Small intestine (tissue), 7 donors: ENCODE measurements around the gene TMC5. TPM values are rescaled to one million over a fixed set of nuclear protein-coding genes. Genes with fewer than 3 reads are reported as not detected.

Experiments
- DNase-seq, 2 donors: peaks; one replicate each; pipeline versions ENCODE4 v3.0.0 to v3.0.0-alpha.2; 2013
- FAIRE-seq: peaks from 2 replicates; lab custom pipeline; 2012; peaks lifted over from hg19 to GRCh38; lab: Jason Lieb, UNC
- H3K27ac ChIP-seq, 3 donors: one replicate each; pipeline ENCODE4 v1.5.1; 2013; ENCODE audit warnings: low read length in 2 of 3, mild to moderate bottlenecking in 2 of 3, control low read depth in 1 of 3, inconsistent platforms in 1 of 3, low read depth in 1 of 3, moderate library complexity in 1 of 3
- H3K27me3 ChIP-seq, 3 donors: one replicate each; pipeline ENCODE4 v1.6.1; 2013; ENCODE audit warnings: low read length in 3 of 3, inconsistent platforms in 1 of 3; ENCODE audit not compliant: control insufficient read depth in 3 of 3, insufficient read depth in 3 of 3
- H3K36me3 ChIP-seq, 3 donors: one replicate each; pipeline ENCODE4 v1.6.1; 2013; ENCODE audit warnings: low read length in 3 of 3, inconsistent platforms in 1 of 3, low read depth in 1 of 3, mild to moderate bottlenecking in 1 of 3, moderate library complexity in 1 of 3; ENCODE audit not compliant: control insufficient read depth in 3 of 3, insufficient read depth in 2 of 3
- H3K4me1 ChIP-seq, 3 donors: one replicate each; pipeline ENCODE4 v1.6.1; 2013; ENCODE audit warnings: low read length in 2 of 3, inconsistent platforms in 1 of 3, low read depth in 1 of 3, mild to moderate bottlenecking in 1 of 3, moderate library complexity in 1 of 3; ENCODE audit not compliant: control insufficient read depth in 3 of 3, insufficient read depth in 2 of 3
- H3K4me3 ChIP-seq, 3 donors: one replicate each; pipeline ENCODE4 v1.5.1; 2013; ENCODE audit warnings: low read length in 3 of 3, control low read depth in 1 of 3, inconsistent platforms in 1 of 3, low read depth in 1 of 3, mild to moderate bottlenecking in 1 of 3, moderate library complexity in 1 of 3
- H3K9me3 ChIP-seq, 2 donors: one replicate each; pipeline ENCODE4 v1.6.1; 2013; ENCODE audit warnings: low read depth in 1 of 2, low read length in 1 of 2; ENCODE audit not compliant: control insufficient read depth in 2 of 2, insufficient read depth in 1 of 2
- WGBS, 3 donors: extraction: QIAGEN DNeasy Blood & Tissue Kit; methylation state at CpG; one replicate each; pipeline ENCODE4 v1.1.7; 2013; 5-methylcytosine and 5-hydroxymethylcytosine counted together
- polyA plus RNA-seq, 4 donors: library from polyadenylated mRNA; stranded (reverse) in 3 of 4; unstranded in 1 of 4; fragments of 200-250 nt in 3 of 4; fragments of 120-200 nt in 1 of 4; gene quantifications; one replicate each; pipeline versions ENCODE4 v1.2.1 to v1.2.3, GENCODE V29; 2013
- donor health status: healthy with polysubstance abuse.
- donor health status: control.
- donor health status: control.
- donor health status: Bipolar disorder and iron deficiency.
- donor health status: healthy.

TMC5 gene
- polyA plus RNA-seq, 4 donors, result 35.2 to 91.6 (median 72.2) TPM

DNA sequence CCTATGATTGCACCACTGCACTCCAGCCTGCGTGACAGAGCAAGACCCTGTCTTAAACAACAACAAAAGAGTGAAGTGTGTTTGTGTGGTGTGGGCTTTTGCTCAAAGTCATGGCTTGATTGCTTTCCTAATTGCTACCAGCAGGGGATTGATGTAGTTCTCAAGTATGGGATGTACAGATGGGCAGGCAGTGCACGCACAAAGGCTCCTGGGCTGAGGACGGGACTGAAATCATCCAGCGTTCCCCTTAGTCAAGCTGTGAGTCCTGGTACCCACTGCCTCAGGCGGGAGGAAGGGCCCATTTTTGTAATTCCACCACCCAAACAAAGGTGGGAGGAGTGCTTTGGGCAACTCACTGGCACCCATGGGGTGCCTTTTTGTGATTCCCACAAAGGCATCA is 56.9 kb downstream of the TMC5 start:
- H3K4me1 ChIP-seq, result no peaks in the 10 kb centered on the region
- FAIRE-seq (no peak), DNase-seq (no peak)
- WGBS, 3 donors, result 80 to 89% (median 84%) methylated on average over 5 of the region's 5 CpGs
- H3K9me3 ChIP-seq, result no peaks in the 10 kb centered on the region
- H3K27ac ChIP-seq, result no peak overlapping the region
- no peaks in the 10 kb centered on the region for H3K27me3 ChIP-seq
- no peak overlapping the region for H3K4me3 ChIP-seq
- peaks cover 9 to 61% (median 15%) of the 10 kb centered on the region in 3 donors for H3K36me3 ChIP-seq

DNA sequence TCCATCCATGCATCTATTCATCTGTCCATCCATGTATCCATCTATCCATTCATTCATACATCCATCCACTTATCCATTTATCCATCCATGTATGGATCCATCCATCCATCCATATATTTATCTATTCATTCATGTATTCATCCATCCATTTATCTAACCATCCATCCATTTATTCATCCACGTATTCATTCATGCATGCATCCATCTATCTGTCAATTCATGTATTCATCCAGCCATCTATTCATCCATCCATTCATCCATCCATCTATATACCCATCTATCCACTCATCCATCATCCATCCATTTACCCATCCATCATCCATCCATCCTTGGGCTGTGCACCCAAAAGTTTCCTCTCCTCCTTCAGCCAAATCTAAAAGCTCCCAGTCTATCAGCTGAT is 60.8 kb downstream of the TMC5 start:
- Histone ChIP-seq H3K4me1 (no peaks in the 10 kb centered on the region), H3K9me3 (no peaks in the 10 kb centered on the region), H3K36me3 (peaks cover 5 to 47% (median 12%) of the 10 kb centered on the region in 3 donors), H3K27me3 (no peaks in the 10 kb centered on the region), H3K27ac (no peak overlapping the region), H3K4me3 (no peak overlapping the region)
- no peak for DNase-seq
- 39 to 91% (median 90%) methylated on average over 1 of the region's 1 CpG for WGBS, 3 donors
- FAIRE-seq, result no peak

DNA sequence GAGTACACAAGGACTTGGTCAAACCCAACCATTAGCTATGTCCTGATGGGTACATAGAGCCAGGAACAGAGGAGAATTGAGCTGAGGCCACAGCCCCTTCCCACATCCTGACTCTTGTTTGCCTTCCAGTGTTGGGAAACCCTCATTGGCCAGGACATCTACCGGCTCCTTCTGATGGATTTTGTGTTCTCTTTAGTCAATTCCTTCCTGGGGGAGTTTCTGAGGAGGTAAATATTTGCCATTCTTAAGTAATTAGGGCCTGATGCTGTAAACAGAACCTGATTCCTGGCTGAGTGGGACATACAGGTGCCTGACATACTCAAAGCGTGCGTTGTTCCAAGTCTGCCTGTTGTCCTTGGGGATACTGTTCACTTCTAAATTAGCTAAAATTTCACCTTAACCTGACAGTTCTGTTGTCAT is 61.6 kb downstream of the TMC5 start:
- H3K4me3 ChIP-seq, result no peak overlapping the region
- DNase-seq (no peak), FAIRE-seq (no peak)
- H3K27ac ChIP-seq, result no peak overlapping the region
- H3K36me3 ChIP-seq, result peaks cover 5 to 42% (median 14%) of the 10 kb centered on the region in 3 donors
- H3K27me3 ChIP-seq, result no peaks in the 10 kb centered on the region
- H3K9me3 ChIP-seq, result no peaks in the 10 kb centered on the region
- no peaks in the 10 kb centered on the region for H3K4me1 ChIP-seq
- 74 to 89% (median 79%) methylated on average over 3 of the region's 3 CpGs for WGBS, 3 donors

DNA sequence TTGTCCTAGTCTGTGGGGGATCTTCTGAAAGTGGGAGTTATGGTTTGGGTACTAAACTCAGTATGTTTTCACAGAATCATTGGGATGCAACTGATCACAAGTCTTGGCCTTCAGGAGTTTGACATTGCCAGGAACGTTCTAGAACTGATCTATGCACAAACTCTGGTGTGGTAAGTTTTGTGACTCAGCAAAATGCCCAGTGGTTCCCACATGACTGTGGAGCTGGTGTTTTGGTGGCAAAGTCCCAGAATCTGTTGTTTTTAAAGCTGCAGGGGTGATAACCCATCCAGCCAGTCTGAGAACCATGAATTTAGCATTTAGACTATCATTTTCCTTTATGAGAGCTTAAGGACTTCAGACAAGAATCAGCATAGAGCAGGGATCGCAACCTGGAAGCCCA is 63.6 kb downstream of the TMC5 start:
- WGBS, 3 donors, result 86 to 91% (median 86%) methylated on average over 2 of the region's 2 CpGs
- Histone ChIP-seq H3K27ac (no peak overlapping the region), H3K27me3 (no peaks in the 10 kb centered on the region), H3K4me1 (no peaks in the 10 kb centered on the region), H3K36me3 (peaks cover 5 to 39% (median 20%) of the 10 kb centered on the region in 3 donors), H3K9me3 (no peaks in the 10 kb centered on the region), H3K4me3 (no peak overlapping the region)
- DNase-seq, result no peak
- FAIRE-seq, result no peak

- FAIRE-seq, result no peak
- H3K4me1 ChIP-seq, result no peaks in the 10 kb centered on the region
- peaks cover 5 to 44% (median 20%) of the 10 kb centered on the region in 3 donors for H3K36me3 ChIP-seq
- H3K9me3 ChIP-seq, result no peaks in the 10 kb centered on the region
- H3K4me3 ChIP-seq, result no peak overlapping the region
- H3K27ac ChIP-seq, result no peak overlapping the region
- no peak for DNase-seq
- WGBS, 3 donors, result 87 to 93% (median 88%) methylated on average over 5 of the region's 5 CpGs
- H3K27me3 ChIP-seq, result no peaks in the 10 kb centered on the region
Measured at GRCh38 chr16:19481769-19482168, 64.1 kb downstream of the TMC5 start.

DNA sequence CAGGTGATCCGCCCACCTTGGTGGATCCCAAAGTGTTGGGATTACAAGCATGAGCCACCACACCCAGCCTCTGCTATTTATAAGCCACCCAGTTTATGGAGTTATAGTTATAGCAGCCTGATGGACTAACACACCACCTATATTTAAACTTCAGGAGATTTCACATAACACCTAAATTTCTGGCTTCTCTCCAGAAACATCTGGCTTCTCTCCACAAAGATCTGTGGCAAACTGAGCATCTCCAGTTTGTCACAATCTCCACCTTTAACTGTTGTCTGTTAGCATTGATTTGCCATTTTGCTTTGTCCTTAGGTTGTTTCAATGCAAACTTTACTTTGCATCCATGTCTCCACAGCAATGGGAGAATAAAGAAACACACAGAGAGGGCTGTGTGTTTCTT is 64.6 kb downstream of the TMC5 start:
- Histone ChIP-seq H3K36me3 (peaks cover 4 to 49% (median 18%) of the 10 kb centered on the region in 3 donors), H3K9me3 (no peaks in the 10 kb centered on the region), H3K27ac (no peak overlapping the region), H3K4me1 (no peaks in the 10 kb centered on the region), H3K27me3 (no peaks in the 10 kb centered on the region), H3K4me3 (no peak overlapping the region)
- no peak for DNase-seq
- WGBS, 3 donors, result 93 to 100% (median 100%) methylated on average over 1 of the region's 1 CpG
- no peak for FAIRE-seq

GRCh38 chr16:19484096-19484495 is 66.4 kb downstream of the TMC5 start:
- H3K9me3 ChIP-seq, result no peaks in the 10 kb centered on the region
- peaks cover 2 to 47% (median 11%) of the 10 kb centered on the region in 3 donors for H3K36me3 ChIP-seq
- 90 to 94% (median 90%) methylated on average over 3 of the region's 3 CpGs for WGBS, 3 donors
- FAIRE-seq, result no peak
- DNase-seq, result no peak
- no peak overlapping the region for H3K27ac ChIP-seq
- peaks cover 2 to 14% (median 5%) of the 10 kb centered on the region in 3 donors for H3K4me1 ChIP-seq
- H3K4me3 ChIP-seq, result no peak overlapping the region
- no peaks in the 10 kb centered on the region for H3K27me3 ChIP-seq

- no peak for DNase-seq
- Histone ChIP-seq H3K36me3 (peaks cover 2 to 54% (median 14%) of the 10 kb centered on the region in 3 donors), H3K4me1 (peaks cover 2 to 14% (median 5%) of the 10 kb centered on the region in 3 donors), H3K27ac (no peak overlapping the region), H3K4me3 (no peak overlapping the region), H3K9me3 (no peaks in the 10 kb centered on the region), H3K27me3 (no peaks in the 10 kb centered on the region)
- 94 to 97% (median 95%) methylated on average over 5 of the region's 5 CpGs for WGBS, 3 donors
- FAIRE-seq, result no peak
Measured at GRCh38 chr16:19485611-19486010, 67.9 kb downstream of the TMC5 start.

- peaks cover 2 to 56% (median 16%) of the 10 kb centered on the region in 3 donors for H3K36me3 ChIP-seq
- no peaks in the 10 kb centered on the region for H3K27me3 ChIP-seq
- FAIRE-seq, result no peak
- H3K4me3 ChIP-seq, result no peak overlapping the region
- H3K9me3 ChIP-seq, result no peaks in the 10 kb centered on the region
- peaks cover 2 to 14% (median 5%) of the 10 kb centered on the region in 3 donors for H3K4me1 ChIP-seq
- WGBS, 3 donors, result 84 to 90% (median 84%) methylated on average over 4 of the region's 4 CpGs
- no peak overlapping the region for H3K27ac ChIP-seq
- DNase-seq, result no peak
Measured at GRCh38 chr16:19486051-19486450, 68.4 kb downstream of the TMC5 start.
